Measurements from ENCODE around the gene PCLO. TPM values are rescaled to one million over a fixed set of nuclear protein-coding genes. Genes with fewer than 3 reads are reported as not detected.
"Not testable (repeated sequence)": the region's sequence is repeated elsewhere in the genome, so short reads cannot be mapped to it uniquely, and the experiment has no call there.

PCLO gene
- total RNA-seq, 1 donor from 2014 or later = 2.6 TPM

GRCh38 chr7:82742163-82742562 is 420.5 kb downstream of the PCLO start:
- no peak for DNase-seq (ENCODE audit: low read depth in 2 of 2)

GRCh38 chr7:82741493-82741892 is 421.2 kb downstream of the PCLO start:
- no peak for DNase-seq (ENCODE audit: low read depth in 2 of 2)

- DNase-seq (ENCODE audit: low read depth in 2 of 2) = peak; percentile 66 to 71
Measured at GRCh38 chr7:82740246-82740848, 422.3 kb downstream of the PCLO start.

- DNase-seq (ENCODE audit: low read depth in 2 of 2) = no peak
Measured at GRCh38 chr7:82736633-82737032, 426.1 kb downstream of the PCLO start.

GRCh38 chr7:82732677-82733076 is 430.0 kb downstream of the PCLO start:
- no peak for DNase-seq (ENCODE audit: low read depth in 2 of 2)

GRCh38 chr7:82729172-82730030 is 433.3 kb downstream of the PCLO start:
- DNase-seq (ENCODE audit: low read depth in 2 of 2) = peak; percentile 48 to 58

- no peak for DNase-seq (ENCODE audit: low read depth in 2 of 2)
Measured at GRCh38 chr7:82726038-82726800, 436.5 kb downstream of the PCLO start.

GRCh38 chr7:82723411-82723810 is 439.3 kb downstream of the PCLO start:
- no peak for DNase-seq (ENCODE audit: low read depth in 2 of 2)

GRCh38 chr7:82722946-82723345 is 439.7 kb downstream of the PCLO start:
- no peak for DNase-seq (ENCODE audit: low read depth in 2 of 2)

- no peak for DNase-seq (ENCODE audit: low read depth in 2 of 2)
Measured at GRCh38 chr7:82715344-82715743, 447.3 kb downstream of the PCLO start.

GRCh38 chr7:82714883-82715282 is 447.8 kb downstream of the PCLO start:
- DNase-seq (ENCODE audit: low read depth in 2 of 2) = no peak

GRCh38 chr7:82713506-82713905 is 449.2 kb downstream of the PCLO start:
- DNase-seq (ENCODE audit: low read depth in 2 of 2) = no peak

- DNase-seq (ENCODE audit: low read depth in 2 of 2) = not testable (repeated sequence)
Measured at GRCh38 chr7:82706344-82706743, 456.3 kb downstream of the PCLO start.

GRCh38 chr7:82705517-82706260 is 457.0 kb downstream of the PCLO start:
- DNase-seq (ENCODE audit: low read depth in 2 of 2) = peak in 1 of 2 donors; percentile 21

- no peak for DNase-seq (ENCODE audit: low read depth in 2 of 2)
Measured at GRCh38 chr7:82704121-82704520, 458.6 kb downstream of the PCLO start.
